GM10847 (cell line): ENCODE results near the gene UBE2J1.

ENCODE experiments used
- POLR2A ChIP-seq: IDR thresholded peaks from 2 replicates; pipeline ENCODE4 v1.6.1; 2011; ENCODE audit not compliant: insufficient read length; ENCODE audit errors: extremely low read depth

UBE2J1 gene

GRCh38 chr6:89375427-89376267, 23.1 kb upstream of the UBE2J1 start:
- no peak for TF ChIP-seq POLR2A

GRCh38 chr6:89372506-89372901, 20.0 kb upstream of the UBE2J1 start:
- no peak for TF ChIP-seq POLR2A

GRCh38 chr6:89371849-89372505, 19.5 kb upstream of the UBE2J1 start:
- no peak for TF ChIP-seq POLR2A

- TF ChIP-seq POLR2A = no peak
Measured at GRCh38 chr6:89368999-89369398, 16.5 kb upstream of the UBE2J1 start.

GRCh38 chr6:89368107-89368506, 15.6 kb upstream of the UBE2J1 start:
- TF ChIP-seq POLR2A = no peak

GRCh38 chr6:89364586-89364985, 12.1 kb upstream of the UBE2J1 start:
- no peak for TF ChIP-seq POLR2A

GRCh38 chr6:89361171-89361570, 8.6 kb upstream of the UBE2J1 start:
- no peak for TF ChIP-seq POLR2A

- no peak for TF ChIP-seq POLR2A
Measured at GRCh38 chr6:89360415-89360999, 8.0 kb upstream of the UBE2J1 start.

GRCh38 chr6:89359561-89359960, 7.0 kb upstream of the UBE2J1 start:
- TF ChIP-seq POLR2A = no peak

- TF ChIP-seq POLR2A = no peak
Measured at GRCh38 chr6:89357390-89357789, 4.9 kb upstream of the UBE2J1 start.

GRCh38 chr6:89356642-89357170, 4.2 kb upstream of the UBE2J1 start:
- no peak for TF ChIP-seq POLR2A

- TF ChIP-seq POLR2A = no peak
Measured at GRCh38 chr6:89355511-89356194, 3.1 kb upstream of the UBE2J1 start.

- no peak for TF ChIP-seq POLR2A
Measured at GRCh38 chr6:89353702-89354392, 1.3 kb upstream of the UBE2J1 start.

- TF ChIP-seq POLR2A = no peak
Measured at GRCh38 chr6:89353118-89353556, 615 bp upstream of the UBE2J1 start.
